Activated CD4-positive, alpha-beta T cell treated with anti-CD3 and anti-CD28 coated beads for 1 hour (primary cell): Measurements from ENCODE around the gene KIF26A.

ENCODE experiments used
- DNase-seq: peaks from one replicate; pipeline ENCODE4 v3.0.0-alpha.2; 2020

KIF26A gene

GRCh38 chr14:104101651-104102281, 36.6 kb upstream of the KIF26A start:
- DNase-seq = no peak

DNA sequence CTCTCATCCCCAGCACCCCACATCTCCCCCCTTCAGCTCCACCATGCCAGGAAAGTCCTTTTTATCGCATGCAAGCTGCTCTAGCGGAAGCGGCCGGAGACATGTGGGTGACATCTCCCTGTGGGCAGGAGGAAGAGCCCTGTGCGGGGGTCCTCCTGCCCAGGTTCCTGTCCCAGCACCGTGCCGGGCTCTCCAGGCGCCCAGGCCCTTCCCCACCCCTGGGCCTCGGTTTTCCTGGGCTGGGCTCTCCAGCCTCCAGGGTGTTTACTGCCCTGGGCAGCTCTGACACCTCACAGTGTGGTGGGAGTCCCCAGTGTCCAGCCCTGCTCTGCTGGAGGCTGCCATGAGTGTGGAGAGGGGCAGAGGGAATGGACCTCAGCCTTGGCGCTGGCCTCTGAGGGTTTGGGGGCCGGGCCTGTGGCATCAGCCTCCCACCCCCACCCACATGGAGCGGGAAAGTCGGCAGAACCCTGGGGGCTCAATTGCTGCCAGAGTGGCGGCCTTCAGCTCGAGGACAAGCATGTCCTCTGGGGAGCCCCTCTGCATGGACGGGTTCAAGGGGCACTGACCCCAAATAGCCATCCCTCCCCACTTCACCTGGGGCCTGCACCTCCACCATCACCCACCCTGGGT, 36.0 kb upstream of the KIF26A start:
- no peak for DNase-seq

- no peak for DNase-seq
Observed at GRCh38 chr14:104103061-104103445, 35.3 kb upstream of the KIF26A start.

DNA sequence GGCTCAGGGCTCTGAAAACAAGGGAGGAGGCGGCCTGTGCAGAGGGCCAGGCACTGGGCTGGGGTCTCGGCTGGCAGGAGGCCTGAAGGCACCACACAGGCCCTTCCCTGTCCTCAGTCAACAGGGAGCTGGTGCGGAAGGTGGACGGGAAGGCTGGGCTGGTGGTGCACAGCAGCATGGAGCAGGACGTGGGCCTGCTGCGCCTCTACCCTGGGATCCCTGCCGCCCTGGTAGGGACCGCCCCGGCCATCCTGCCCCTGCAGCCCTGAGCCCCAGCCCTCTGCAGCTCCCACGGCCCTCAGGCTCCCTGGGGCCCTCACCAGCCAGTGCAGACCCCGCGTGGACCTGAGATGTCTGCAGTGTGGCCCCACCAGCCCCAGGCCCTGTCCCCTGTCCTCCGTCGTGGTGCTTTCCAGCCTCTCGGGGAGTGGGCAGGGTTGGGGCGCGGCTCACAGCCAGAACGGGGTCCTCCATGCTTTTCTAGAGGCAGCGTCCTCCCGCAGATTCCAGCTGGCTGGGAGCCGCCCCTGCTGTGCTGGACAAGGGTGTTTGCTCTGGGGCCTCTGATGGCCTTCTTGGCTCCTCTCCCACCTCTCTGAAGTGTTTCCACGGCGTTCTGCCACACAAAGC, 34.8 kb upstream of the KIF26A start:
- DNase-seq = no peak

DNA sequence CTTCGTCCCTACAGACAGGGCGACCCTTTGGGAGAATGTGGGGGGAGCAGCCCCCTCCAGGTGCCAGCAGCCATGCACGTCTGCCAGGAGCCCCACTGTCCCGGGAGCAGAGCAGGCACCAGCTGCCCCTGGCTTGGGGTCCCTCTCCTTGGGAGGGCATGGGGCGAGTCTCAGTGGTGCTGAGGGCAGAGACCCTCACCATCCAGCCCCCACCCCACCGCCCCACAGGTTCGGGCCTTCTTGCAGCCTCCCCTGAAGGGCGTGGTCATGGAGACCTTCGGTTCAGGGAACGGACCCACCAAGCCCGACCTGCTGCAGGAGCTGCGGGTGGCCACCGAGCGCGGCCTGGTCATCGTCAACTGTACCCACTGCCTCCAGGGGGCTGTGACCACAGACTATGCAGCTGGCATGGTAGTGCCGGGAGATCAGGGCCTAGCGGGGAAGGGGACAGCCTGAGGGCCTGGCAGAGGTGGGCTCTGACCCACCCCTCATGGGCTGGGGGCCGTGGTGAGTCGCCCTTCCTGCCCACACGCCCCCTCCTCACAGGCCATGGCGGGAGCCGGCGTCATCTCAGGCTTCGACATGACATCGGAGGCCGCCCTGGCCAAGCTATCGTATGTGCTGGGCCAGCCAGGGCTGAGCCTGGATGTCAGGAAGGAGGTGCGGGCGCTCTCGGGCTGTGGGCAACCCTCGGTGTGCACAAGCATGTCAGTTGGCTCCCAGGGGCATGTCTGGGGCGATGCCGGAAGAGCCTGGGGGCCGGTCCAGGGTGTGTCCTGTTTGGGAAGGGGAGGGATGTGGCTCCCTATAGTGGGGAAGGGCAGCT, 34.1 kb upstream of the KIF26A start:
- DNase-seq = no peak

DNA sequence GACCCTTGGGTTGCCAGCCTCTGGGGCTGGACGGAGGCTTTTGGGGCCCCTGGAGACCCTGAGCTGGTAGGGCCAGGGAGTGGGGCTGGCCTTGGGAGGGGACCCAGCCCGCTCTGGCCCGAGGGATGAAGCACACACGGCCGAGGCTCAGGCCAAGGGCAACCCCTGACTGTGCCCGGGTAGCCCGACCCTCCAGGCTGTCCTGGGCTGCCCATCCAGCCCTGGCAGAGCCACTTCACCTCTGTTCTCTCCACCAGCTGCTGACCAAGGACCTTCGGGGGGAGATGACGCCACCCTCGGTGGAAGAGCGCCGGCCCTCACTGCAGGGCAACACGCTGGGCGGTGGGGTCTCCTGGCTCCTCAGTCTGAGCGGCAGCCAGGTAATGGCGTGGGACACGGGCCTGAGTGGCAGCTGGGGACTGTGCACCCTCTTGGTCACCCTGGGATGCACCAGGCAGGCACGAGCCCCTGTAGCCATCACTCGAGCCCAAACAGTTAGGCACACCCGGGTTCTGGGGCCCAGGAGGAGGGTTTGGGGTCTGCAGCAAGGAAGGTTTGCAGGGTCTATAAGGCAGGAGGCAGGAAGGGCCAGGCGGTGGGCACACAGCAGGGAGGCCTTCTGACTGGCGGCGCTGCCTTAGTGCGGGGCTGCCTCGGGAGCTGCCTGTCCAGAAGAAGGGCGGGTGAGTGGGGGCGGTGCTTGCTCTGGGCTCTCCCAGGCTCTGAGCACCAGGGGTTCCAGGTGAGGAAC, 33.1 kb upstream of the KIF26A start:
- DNase-seq = no peak

- DNase-seq = no peak
Observed at GRCh38 chr14:104105822-104106470, 32.4 kb upstream of the KIF26A start.

DNA sequence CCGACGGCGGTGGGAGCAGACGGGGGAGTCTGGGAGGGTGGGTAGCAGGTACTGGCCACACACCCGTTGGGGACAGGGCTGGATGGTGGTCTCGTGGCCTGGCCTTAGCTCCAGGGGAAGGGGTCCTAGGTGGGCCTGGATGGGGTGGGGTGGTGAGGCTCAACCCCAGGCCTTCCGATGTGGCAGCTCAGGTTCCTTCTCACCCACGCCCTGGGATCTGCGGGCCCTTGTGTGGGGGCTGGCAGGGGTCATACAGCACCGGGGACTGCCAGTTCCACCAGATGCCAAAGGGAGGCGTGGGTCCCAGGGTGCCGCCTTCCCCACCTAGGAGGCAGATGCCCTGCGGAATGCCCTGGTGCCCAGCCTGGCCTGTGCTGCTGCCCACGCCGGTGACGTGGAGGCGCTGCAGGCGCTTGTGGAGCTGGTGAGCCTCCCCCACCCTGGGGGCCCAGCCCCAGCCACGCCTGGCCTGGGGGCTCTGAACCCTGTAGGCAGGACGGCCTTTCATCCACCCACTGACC, 31.9 kb upstream of the KIF26A start:
- DNase-seq = no peak

- DNase-seq = no peak
Observed at GRCh38 chr14:104107101-104107581, 31.2 kb upstream of the KIF26A start.

- no peak for DNase-seq
Observed at GRCh38 chr14:104107611-104108569, 30.5 kb upstream of the KIF26A start.

DNA sequence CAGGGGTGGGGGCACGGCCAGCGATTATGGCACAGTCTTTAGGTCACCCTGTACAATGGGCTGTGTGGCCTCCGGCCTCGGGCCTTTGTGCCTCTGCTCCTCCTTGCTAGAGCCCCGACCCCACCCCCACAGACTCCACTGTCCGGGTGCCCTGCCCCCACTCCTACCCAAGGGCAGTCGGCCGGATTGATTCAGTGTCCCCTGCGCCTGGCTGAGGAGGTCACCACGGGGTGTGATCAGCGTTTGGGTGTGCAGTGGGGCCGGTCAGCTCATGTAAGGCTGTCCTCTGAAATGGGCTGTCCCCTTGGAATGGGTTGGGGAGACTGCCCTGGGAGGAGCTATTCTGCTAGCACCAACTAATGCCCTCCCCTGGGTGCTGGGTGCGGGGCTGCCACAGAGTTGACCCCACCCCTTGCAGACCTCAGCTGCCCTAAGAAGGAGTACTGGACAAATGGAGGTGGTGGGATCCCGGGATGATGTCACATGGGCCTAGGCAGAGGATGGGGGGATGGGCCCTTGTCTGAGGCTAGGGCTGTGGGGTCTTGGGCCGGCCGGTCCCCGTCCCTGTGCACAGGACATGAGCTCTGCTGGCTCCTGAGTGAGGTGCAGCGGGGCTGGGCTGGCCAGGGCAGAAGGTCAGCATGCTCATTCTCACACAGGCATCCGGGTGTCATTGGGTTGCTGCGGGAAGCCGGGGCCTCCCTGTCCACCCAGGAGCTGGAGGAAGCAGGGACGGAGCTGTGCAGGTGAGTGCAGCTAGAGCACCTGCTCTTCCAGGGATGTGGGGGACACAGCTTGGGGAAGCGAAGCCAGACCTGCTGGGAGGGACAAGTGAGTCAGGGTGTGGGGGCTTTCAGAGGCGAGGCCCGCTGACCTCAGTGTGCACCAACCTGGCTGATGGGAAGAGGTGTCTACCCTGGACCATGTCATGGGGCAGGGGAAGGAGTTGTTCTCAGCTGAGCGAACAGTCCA, 29.5 kb upstream of the KIF26A start:
- no peak for DNase-seq

DNA sequence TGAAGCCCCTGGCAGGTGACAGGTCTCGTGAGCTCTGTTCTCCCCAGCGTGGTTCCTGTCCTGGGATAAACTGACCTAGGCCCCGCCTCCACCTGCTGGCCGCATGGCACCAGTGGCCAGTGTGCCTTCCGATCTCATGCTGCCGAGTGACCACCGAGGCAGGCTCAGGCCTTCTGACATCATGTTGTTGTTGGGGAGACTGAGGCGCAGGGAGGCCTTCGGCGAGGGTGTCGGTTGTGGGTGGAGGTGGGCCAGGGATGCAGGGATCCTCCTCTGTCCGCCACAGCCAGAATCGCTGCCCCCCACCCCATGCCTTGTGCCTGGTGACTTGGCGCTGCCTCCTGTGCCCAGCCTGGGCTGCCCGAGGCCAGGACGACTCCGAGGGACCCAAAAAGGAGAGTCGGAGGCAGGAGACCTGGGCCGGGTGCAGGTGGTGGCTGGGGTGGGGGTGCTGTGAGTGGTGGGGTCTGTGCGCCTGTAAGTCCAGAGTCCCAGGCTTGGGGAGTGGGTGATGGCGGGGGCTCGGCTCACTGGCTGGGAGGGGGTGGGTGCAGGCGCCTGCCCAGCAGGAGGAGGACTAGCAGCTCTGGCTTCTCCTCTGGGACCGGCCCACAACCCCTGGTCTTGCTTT, 28.5 kb upstream of the KIF26A start:
- DNase-seq = no peak

- DNase-seq = no peak
Observed at GRCh38 chr14:104110491-104111209, 27.7 kb upstream of the KIF26A start.

DNA sequence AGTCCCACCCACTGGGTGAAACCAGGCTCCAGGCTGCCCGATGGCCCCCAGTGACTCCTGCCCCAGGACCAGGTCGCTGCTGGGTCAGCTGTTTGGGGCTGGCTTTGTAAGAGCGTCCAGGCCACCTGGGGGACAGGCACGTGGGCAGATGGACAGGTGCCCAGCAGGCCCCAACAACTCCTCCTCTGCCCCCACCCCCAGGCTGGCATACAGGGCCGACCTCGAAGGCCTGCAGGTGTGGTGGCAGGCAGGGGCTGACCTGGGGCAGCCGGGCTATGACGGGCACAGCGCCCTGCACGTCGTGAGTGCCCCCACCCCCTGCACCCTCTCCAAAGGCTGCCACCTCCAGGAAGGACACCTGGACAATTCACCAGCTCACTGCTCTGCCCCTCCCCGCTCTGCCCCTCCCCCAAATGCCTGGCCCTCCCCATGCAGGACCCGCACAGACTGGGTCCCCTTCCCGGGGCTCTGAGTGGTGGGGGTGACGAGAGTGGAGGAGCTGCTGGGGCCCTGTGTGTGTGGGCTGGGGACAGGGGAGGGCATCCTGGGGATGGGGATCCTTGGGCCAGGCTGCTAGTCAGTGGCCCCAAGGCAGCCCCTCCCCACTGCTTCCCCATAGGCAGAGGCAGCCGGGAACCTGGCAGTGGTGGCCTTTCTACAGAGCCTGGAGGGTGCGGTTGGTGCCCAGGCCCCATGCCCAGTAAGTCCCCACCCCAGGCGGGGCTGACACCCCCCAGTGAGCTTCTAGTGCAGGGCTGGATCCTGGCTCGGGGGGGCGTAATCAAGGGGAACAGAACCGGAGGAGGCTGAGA, 26.9 kb upstream of the KIF26A start:
- DNase-seq = no peak

GRCh38 chr14:104112113-104112505, 26.3 kb upstream of the KIF26A start:
- no peak for DNase-seq

- no peak for DNase-seq
Observed at GRCh38 chr14:104112609-104113571, 25.5 kb upstream of the KIF26A start.
